HTR-8/SVneo (cell line): ENCODE results near the gene RALB.
"Not testable (repeated sequence)": the region's sequence is repeated elsewhere in the genome, so short reads cannot be mapped to it uniquely, and the experiment has no call there.

Source experiments
- DNase-seq: peaks from one replicate; pipeline ENCODE4 v3.0.0; 2011; ENCODE audit warnings: low spot score, mixed read lengths; ENCODE audit not compliant: insufficient read length
- FAIRE-seq: peaks from 2 replicates; lab custom pipeline; 2011; peaks lifted over from hg19 to GRCh38; lab: Jason Lieb, UNC

Gene RALB

GRCh38 chr2:120224256-120224655 lies 28.4 kb upstream of the RALB start:
- FAIRE-seq (no peak), DNase-seq (no peak)

GRCh38 chr2:120224735-120225548 lies 27.7 kb upstream of the RALB start:
- FAIRE-seq = no peak
- no peak for DNase-seq

GRCh38 chr2:120225549-120226065 lies 27.0 kb upstream of the RALB start:
- FAIRE-seq (no peak), DNase-seq (no peak)

- FAIRE-seq (no peak), DNase-seq (no peak)
Observed at GRCh38 chr2:120226316-120226715, 26.3 kb upstream of the RALB start.

GRCh38 chr2:120227111-120227991 lies 25.3 kb upstream of the RALB start:
- DNase-seq (no peak), FAIRE-seq (no peak)

GRCh38 chr2:120228503-120228902 lies 24.1 kb upstream of the RALB start:
- FAIRE-seq = no peak
- DNase-seq = no peak

- FAIRE-seq (no peak), DNase-seq (no peak)
Observed at GRCh38 chr2:120229341-120229740, 23.3 kb upstream of the RALB start.

GRCh38 chr2:120230515-120231471 lies 21.9 kb upstream of the RALB start:
- no peak for FAIRE-seq

GRCh38 chr2:120231564-120231973 lies 21.1 kb upstream of the RALB start:
- DNase-seq (no peak), FAIRE-seq (no peak)

More at GRCh38 chr2:120230515-120231471, 21.9 kb upstream of the RALB start:
- DNase-seq = no peak

GRCh38 chr2:120231974-120232635 lies 20.5 kb upstream of the RALB start:
- DNase-seq = no peak
- no peak for FAIRE-seq

- no peak for DNase-seq
- FAIRE-seq = no peak
Observed at GRCh38 chr2:120233292-120233691, 19.4 kb upstream of the RALB start.

GRCh38 chr2:120235158-120235557 lies 17.5 kb upstream of the RALB start:
- FAIRE-seq, DNase-seq: not testable (repeated sequence)

- DNase-seq = no peak
- no peak for FAIRE-seq
Observed at GRCh38 chr2:120235681-120236080, 17.0 kb upstream of the RALB start.

GRCh38 chr2:120236316-120236715 lies 16.3 kb upstream of the RALB start:
- no peak for DNase-seq
- no peak for FAIRE-seq

GRCh38 chr2:120236791-120237190 lies 15.9 kb upstream of the RALB start:
- no peak for DNase-seq
- FAIRE-seq = no peak

GRCh38 chr2:120237491-120237902 lies 15.2 kb upstream of the RALB start:
- FAIRE-seq = no peak
- DNase-seq = peak; percentile 65

GRCh38 chr2:120238728-120239487 lies 13.7 kb upstream of the RALB start:
- DNase-seq = peak; percentile 77
- peak; percentile 4 for FAIRE-seq

GRCh38 chr2:120239488-120240287 lies 13.0 kb upstream of the RALB start:
- DNase-seq (peak; percentile 75), FAIRE-seq (peak; percentile 69)
